Stomach (tissue), 9 donors: ENCODE measurements around the gene SLC7A11. TPM values are rescaled to one million over a fixed set of nuclear protein-coding genes. Genes with fewer than 3 reads are reported as not detected.

ENCODE experiments used
- DNase-seq, 2 donors: peaks; one replicate each; pipeline versions ENCODE4 v3.0.0 to v3.0.0-alpha.2; 2013 to 2019
- H3K27ac ChIP-seq, 5 donors: fragments of 200-600 bp in 4 of 5; sonication (generic) in 4 of 5; one replicate each; pipeline ENCODE4 v1.5.1; 2013 to 2019; ENCODE audit warnings: mild to moderate bottlenecking in 1 of 5, moderate library complexity in 1 of 5
- H3K27me3 ChIP-seq, 3 donors: fragments of 200-600 bp; sonication (generic); one replicate each; pipeline ENCODE4 v1.5.1; 2017 to 2019; ENCODE audit warnings: mixed run types in 1 of 3
- H3K36me3 ChIP-seq, 4 donors: fragments of 200-600 bp; sonication (generic); 1 replicate in 3 of 4; 2 replicates in 1 of 4; pipeline ENCODE4 v1.5.1; 2016 to 2019
- H3K4me1 ChIP-seq, 4 donors: fragments of 200-600 bp; sonication (generic); one replicate each; pipeline ENCODE4 v1.5.1; 2016 to 2019
- H3K4me3 ChIP-seq, 4 donors: fragments of 200-600 bp; sonication (generic) in 3 of 4; one replicate each; pipeline ENCODE4 v1.5.1; 2016 to 2019; ENCODE audit warnings: mild to moderate bottlenecking in 1 of 4
- H3K9me3 ChIP-seq, 4 donors: fragments of 200-600 bp; sonication (generic); one replicate each; pipeline ENCODE4 v1.5.1; 2016 to 2019
- CTCF ChIP-seq, 7 experiments: fragments of 450-650 bp in 4 of 7; fragments of 200-600 bp in 3 of 7; sonication (generic) in 3 of 7; IDR thresholded peaks; one replicate each; pipeline ENCODE4 v1.5.1; 2016 to 2019; ENCODE audit warnings: antibody characterized with exemption in 7 of 7, control low read depth in 2 of 7, mild to moderate bottlenecking in 1 of 7
- EP300 ChIP-seq: sonication (generic); formaldehyde crosslinking; IDR thresholded peaks from one replicate; pipeline ENCODE4 v1.6.1; 2017; ENCODE audit warnings: antibody characterized with exemption
- POLR2A ChIP-seq, 4 donors: fragments of 450-650 bp; IDR thresholded peaks; one replicate each; pipeline ENCODE4 v1.6.1; 2016; ENCODE audit warnings: antibody characterized with exemption in 4 of 4, control low read depth in 2 of 4, mild to moderate bottlenecking in 1 of 4, moderate library complexity in 1 of 4
- POLR2AphosphoS5 ChIP-seq, 3 donors: sonication (generic); formaldehyde crosslinking; IDR thresholded peaks; one replicate each; pipeline ENCODE4 v1.6.1; 2016; ENCODE audit warnings: antibody characterized with exemption in 3 of 3
- WGBS, 5 donors: extraction: QIAGEN DNeasy Blood & Tissue Kit in 3 of 5; methylation state at CpG; one replicate each; pipeline versions ENCODE4 v1.1.5 to v1.1.7; 2013 to 2018; 5-methylcytosine and 5-hydroxymethylcytosine counted together
- intact Hi-C: fragments of 100-400 bp; cut with DNase I; formaldehyde crosslinking; loops from one replicate; pipeline ENCODE4 v1.15.1; 2023; ENCODE audit warnings: low total_unique reads
- polyA plus RNA-seq, 3 donors: library from polyadenylated mRNA; stranded (reverse); fragments of 200-250 nt; gene quantifications; one replicate each; pipeline ENCODE4 v1.2.3, GENCODE V29; 2013
- total RNA-seq, 5 donors: library from RNA; depleted of rRNA; stranded (reverse); fragments of >200 nt; gene quantifications; one replicate each; pipeline versions ENCODE4 v1.1.0 to v1.2.3, GENCODE V29; 2014 to 2016
- donor health status: healthy with polysubstance abuse.
- donor health status: Bipolar disorder and iron deficiency.
- donor health status: healthy.

The SLC7A11 gene
- total and polyA plus RNA-seq, 8 donors: 0.50 to 15.8 (median 2.3) TPM; not detected in 1

GRCh38 chr4:138259824-138260223 is 17.7 kb upstream of the SLC7A11 start:
- Histone ChIP-seq H3K27me3 (no peaks in the 10 kb centered on the region), H3K27ac (peak overlapping the region in 2 of 5 donors; percentile 30 to 35), H3K4me3 (no peak overlapping the region), H3K4me1 (no peaks in the 10 kb centered on the region), H3K9me3 (no peaks in the 10 kb centered on the region), H3K36me3 (no peaks in the 10 kb centered on the region)
- peak in 1 of 2 donors; percentile 69 for DNase-seq
- TF ChIP-seq CTCF (IDR thresholded peaks at IDR 0.05): no peak
- no peak for TF ChIP-seq POLR2A (IDR thresholded peaks at IDR 0.05)
- TF ChIP-seq POLR2AphosphoS5 (IDR thresholded peaks at IDR 0.05): peak in 2 of 3 donors; percentile 33 to 66
- no peak for TF ChIP-seq EP300
- intact Hi-C loops: no loop called here
- 18 to 48% (median 32%) methylated on average over 2 of the region's 2 CpGs for WGBS, 5 donors

GRCh38 chr4:138259271-138259670 is 17.1 kb upstream of the SLC7A11 start:
- Histone ChIP-seq H3K4me3 (no peak overlapping the region), H3K27me3 (no peaks in the 10 kb centered on the region), H3K9me3 (no peaks in the 10 kb centered on the region), H3K27ac (peak overlapping the region in 2 of 5 donors; percentile 23 to 35), H3K4me1 (no peaks in the 10 kb centered on the region), H3K36me3 (no peaks in the 10 kb centered on the region)
- no peak for DNase-seq
- WGBS, 5 donors: 64 to 76% (median 70%) methylated on average over 4 of the region's 4 CpGs
- intact Hi-C loops: no loop called here
- no peak for TF ChIP-seq POLR2AphosphoS5 (IDR thresholded peaks at IDR 0.05)
- no peak for TF ChIP-seq EP300
- TF ChIP-seq POLR2A (IDR thresholded peaks at IDR 0.05): no peak
- no peak for TF ChIP-seq CTCF (IDR thresholded peaks at IDR 0.05)

GRCh38 chr4:138256608-138257007 is 14.5 kb upstream of the SLC7A11 start:
- intact Hi-C loops: no loop called here
- WGBS, 5 donors: 60 to 85% (median 73%) methylated on average over 5 of the region's 5 CpGs
- no peak for DNase-seq

GRCh38 chr4:138255917-138256597 is 13.9 kb upstream of the SLC7A11 start:
- Histone ChIP-seq H3K36me3 (no peaks in the 10 kb centered on the region), H3K4me1 (no peaks in the 10 kb centered on the region), H3K9me3 (no peaks in the 10 kb centered on the region), H3K4me3 (no peak overlapping the region), H3K27ac (peak overlapping the region in 3 of 5 donors; percentile 18 to 61 (median 37)), H3K27me3 (no peaks in the 10 kb centered on the region)
- DNase-seq: peak; percentile 16 to 27
- WGBS, 5 donors: 83 to 92% (median 89%) methylated on average over 9 of the region's 9 CpGs
- intact Hi-C loops: no loop called here
- TF ChIP-seq POLR2A (IDR thresholded peaks at IDR 0.05) (no peak), POLR2AphosphoS5 (IDR thresholded peaks at IDR 0.05) (no peak)

More at GRCh38 chr4:138256608-138257007, 14.5 kb upstream of the SLC7A11 start:
- Histone ChIP-seq H3K4me1 (no peaks in the 10 kb centered on the region), H3K27ac (peak overlapping the region in 3 of 5 donors; percentile 18 to 61 (median 37)), H3K9me3 (no peaks in the 10 kb centered on the region), H3K27me3 (no peaks in the 10 kb centered on the region), H3K4me3 (no peak overlapping the region), H3K36me3 (no peaks in the 10 kb centered on the region)
- no peak for TF ChIP-seq POLR2A (IDR thresholded peaks at IDR 0.05)
- TF ChIP-seq EP300: no peak
- no peak for TF ChIP-seq POLR2AphosphoS5 (IDR thresholded peaks at IDR 0.05)
- no peak for TF ChIP-seq CTCF (IDR thresholded peaks at IDR 0.05)

GRCh38 chr4:138252551-138252950 is 10.4 kb upstream of the SLC7A11 start:
- no peak overlapping the region for H3K4me3 ChIP-seq
- H3K27ac ChIP-seq: no peak overlapping the region
- WGBS, 5 donors: 74 to 84% (median 81%) methylated on average over 2 of the region's 2 CpGs
- intact Hi-C loops: no loop called here
- no peak for DNase-seq
- no peaks in the 10 kb centered on the region for H3K27me3 ChIP-seq
- no peak for TF ChIP-seq EP300
- no peak for TF ChIP-seq POLR2A (IDR thresholded peaks at IDR 0.05)
- TF ChIP-seq CTCF (IDR thresholded peaks at IDR 0.05): no peak
- no peak for TF ChIP-seq POLR2AphosphoS5 (IDR thresholded peaks at IDR 0.05)
- no peaks in the 10 kb centered on the region for H3K4me1 ChIP-seq
- H3K9me3 ChIP-seq: no peaks in the 10 kb centered on the region
- no peaks in the 10 kb centered on the region for H3K36me3 ChIP-seq
